HG03354 (cell line): Measurements from ENCODE around the gene ZSCAN32.

Experiments
- ATAC-seq: cut with Tn5 transposase; IDR thresholded peaks from one replicate; pipeline ENCODE4 v1.9.1; 2021; ENCODE audit warnings: mild to moderate bottlenecking; ENCODE audit not compliant: unreplicated experiment, poor library complexity, severe bottlenecking

The ZSCAN32 gene

GRCh38 chr16:3362931-3363330 lies 37.9 kb downstream of the ZSCAN32 start:
- no peak for ATAC-seq

GRCh38 chr16:3358871-3359270 lies 41.9 kb downstream of the ZSCAN32 start:
- no peak for ATAC-seq

GRCh38 chr16:3356118-3356517 lies 44.7 kb downstream of the ZSCAN32 start:
- ATAC-seq, result no peak

- no peak for ATAC-seq
Measured at GRCh38 chr16:3355589-3355988, 45.2 kb downstream of the ZSCAN32 start, which contains the start of gene OR2C1. Gene OR2C1 (plus strand): TSS chr16:3355889. CDS start chr16:3355941, 52 bp downstream.

- ATAC-seq, result no peak
Measured at GRCh38 chr16:3349175-3349574, 51.6 kb downstream of the ZSCAN32 start.

GRCh38 chr16:3348547-3349167 lies 52.1 kb downstream of the ZSCAN32 start:
- ATAC-seq, result no peak

GRCh38 chr16:3347586-3347985 lies 53.2 kb downstream of the ZSCAN32 start:
- ATAC-seq, result no peak

- ATAC-seq, result no peak
Measured at GRCh38 chr16:3346041-3346440, 54.8 kb downstream of the ZSCAN32 start.
